Measurements from ENCODE around the gene TIE1. TPM values are rescaled to one million over a fixed set of nuclear protein-coding genes. Genes with fewer than 3 reads are reported as not detected.

TIE1 gene
- total and polyA plus RNA-seq, 2 donors (not counting 3 experiments of a cell fraction or from before 2014, with no cell fraction given) = 531 to 620 TPM

GRCh38 chr1:43304314-43304681 lies 3.5 kb downstream of the TIE1 start:
- POLR2A ChIA-PET = interaction anchor here (0.9 to 2.2 kb wide), 2 partner anchors 8 to 9 kb away, joined by 3 to 15 read pairs; no protein-coding TSS in a partner anchor
- no peaks in the 10 kb centered on the region for H3K9me3 ChIP-seq (replicated peaks; ENCODE audit: control insufficient read depth, insufficient read depth, low read length)
- H3K27ac ChIP-seq (ENCODE audit: insufficient read depth, low read depth, low read length) = peak overlapping the region; percentile 15
- dilution Hi-C loops (cut with MboI; ENCODE audit: extremely low pct_ligation_motif_present, low sequenced_read_pairs) = no loop called here
- no peak overlapping the region for H2AFZ ChIP-seq (ENCODE audit: low read depth, low read length)
- H3K4me2 ChIP-seq (ENCODE audit: insufficient read depth, low read length) = peak overlapping the region; percentile 98
- CTCF ChIA-PET = interaction anchor here (0.7 to 3.3 kb wide), 7 partner anchors 10 to 133 kb away, joined by 4 to 32 read pairs (median 4); partner anchors contain the start of genes CFAP57 and EBNA1BP2
- no peaks in the 10 kb centered on the region for H4K20me1 ChIP-seq (replicated peaks; ENCODE audit: control insufficient read depth, extremely low read depth, insufficient read depth, low read length)
- peak; percentile 69 for DNase-seq (ENCODE audit: low read depth, low spot score)
- no peak for TF ChIP-seq FOS (IDR thresholded peaks at IDR 0.05; ENCODE audit: borderline replicate concordance, insufficient read depth, low read length)
- no peak for TF ChIP-seq MAX (IDR thresholded peaks at IDR 0.05; ENCODE audit: insufficient read depth, insufficient read length)
- peak in 1 of 2 donors; percentile 12 for TF ChIP-seq CTCF (IDR thresholded peaks at IDR 0.05; ENCODE audit: extremely low read depth in 1 of 2, insufficient read depth in 1 of 2, low read depth in 1 of 2, low read length in 2 of 2)
- intact Hi-C loops (cut with micrococcal nuclease) = loop anchor here (5.0 kb wide), 1 partner anchor 168 kb away; no protein-coding TSS in a partner anchor
- H3K27me3 ChIP-seq (ENCODE audit: control insufficient read depth in 2 of 2, insufficient read depth in 2 of 2, low read length in 2 of 2) = no peaks in the 10 kb centered on the region
- H3K9me1 ChIP-seq (replicated peaks; ENCODE audit: control insufficient read depth, extremely low read depth, insufficient read depth, low read length) = no peaks in the 10 kb centered on the region
- FAIRE-seq = no peak
- peaks cover 37% of the 10 kb centered on the region for H3K4me1 ChIP-seq (ENCODE audit: control insufficient read depth, extremely low read depth, insufficient read depth, low read length)
- peak overlapping the region; percentile 12 for H3K9ac ChIP-seq (replicated peaks; ENCODE audit: extremely low read depth, insufficient read depth, low read length)
- peaks cover 24 to 45% of the 10 kb centered on the region in 2 experiments for H3K36me3 ChIP-seq (ENCODE audit: control insufficient read depth in 2 of 2, extremely low read depth in 1 of 2, insufficient read depth in 2 of 2, low read length in 2 of 2)
- peaks cover 76% of the 10 kb centered on the region for H3K79me2 ChIP-seq (ENCODE audit: control insufficient read depth, insufficient read depth, low read length)
- no TSS peak for BruUV-seq (replicated peaks)
- peak overlapping the region in 2 of 3 experiments; percentile 76 to 96 for H3K4me3 ChIP-seq (replicated peaks in 1 of 3; ENCODE audit: insufficient read depth in 1 of 3, low read depth in 1 of 3, low read length in 3 of 3)

- FAIRE-seq (no peak), DNase-seq (ENCODE audit: low read depth, low spot score) (no peak)
- CTCF ChIA-PET = interaction anchor here (1.5 to 3.3 kb wide), 3 partner anchors 10 to 67 kb away, joined by 4 to 32 read pairs (median 8); no protein-coding TSS in a partner anchor
- TF ChIP-seq FOS (IDR thresholded peaks at IDR 0.05; ENCODE audit: borderline replicate concordance, insufficient read depth, low read length) (no peak), EZH2 (IDR thresholded peaks at IDR 0.05; ENCODE audit: borderline replicate concordance, low read depth, low read length, severe bottlenecking) (no peak), CTCF (IDR thresholded peaks at IDR 0.05; ENCODE audit: extremely low read depth in 1 of 2, insufficient read depth in 1 of 2, low read depth in 1 of 2, low read length in 2 of 2) (no peak), POLR2AphosphoS5 (IDR thresholded peaks at IDR 0.05; ENCODE audit: insufficient read depth, low read depth, low read length) (peak; percentile 14), GATA2 (IDR thresholded peaks at IDR 0.05; ENCODE audit: insufficient read depth, insufficient read length, low read depth, low read length) (no peak), MAX (IDR thresholded peaks at IDR 0.05; ENCODE audit: insufficient read depth, insufficient read length) (no peak)
- intact Hi-C loops (cut with micrococcal nuclease) = loop anchor here (5.0 kb wide), 1 partner anchor 167 kb away; no protein-coding TSS in a partner anchor
- Histone ChIP-seq H3K9me3 (replicated peaks; ENCODE audit: control insufficient read depth, insufficient read depth, low read length) (no peaks in the 10 kb centered on the region), H2AFZ (ENCODE audit: low read depth, low read length) (no peak overlapping the region), H3K27me3 (ENCODE audit: control insufficient read depth in 2 of 2, insufficient read depth in 2 of 2, low read length in 2 of 2) (no peaks in the 10 kb centered on the region), H3K36me3 (ENCODE audit: control insufficient read depth in 2 of 2, extremely low read depth in 1 of 2, insufficient read depth in 2 of 2, low read length in 2 of 2) (peaks cover 29 to 51% of the 10 kb centered on the region in 2 experiments), H3K4me1 (ENCODE audit: control insufficient read depth, extremely low read depth, insufficient read depth, low read length) (peaks cover 33% of the 10 kb centered on the region), H3K27ac (ENCODE audit: insufficient read depth, low read depth, low read length) (no peak overlapping the region), H3K9me1 (replicated peaks; ENCODE audit: control insufficient read depth, extremely low read depth, insufficient read depth, low read length) (no peaks in the 10 kb centered on the region), H3K9ac (replicated peaks; ENCODE audit: extremely low read depth, insufficient read depth, low read length) (no peak overlapping the region), H4K20me1 (replicated peaks; ENCODE audit: control insufficient read depth, extremely low read depth, insufficient read depth, low read length) (no peaks in the 10 kb centered on the region), H3K4me3 (replicated peaks in 1 of 3; ENCODE audit: insufficient read depth in 1 of 3, low read depth in 1 of 3, low read length in 3 of 3) (peak overlapping the region in 2 of 3 experiments; percentile 76 to 96), H3K79me2 (ENCODE audit: control insufficient read depth, insufficient read depth, low read length) (peaks cover 76% of the 10 kb centered on the region), H3K4me2 (ENCODE audit: insufficient read depth, low read length) (peak overlapping the region; percentile 98)
- no TSS peak for BruUV-seq (replicated peaks)
- POLR2A ChIA-PET = interaction anchor here (2.2 kb wide), 1 partner anchor 10 kb away, joined by 15 read pairs; no protein-coding TSS in a partner anchor
- dilution Hi-C loops (cut with MboI; ENCODE audit: extremely low pct_ligation_motif_present, low sequenced_read_pairs) = no loop called here
Measured at GRCh38 chr1:43304771-43305300, 4.1 kb downstream of the TIE1 start.
